ENCODE results near the gene ACSL3.

- no peak for TF ChIP-seq CTCF (IDR thresholded peaks at IDR 0.05)
- no peak for TF ChIP-seq ZFX (IDR thresholded peaks at IDR 0.05; ENCODE audit: borderline replicate concordance)
Observed at GRCh38 chr2:222848862-222849261, 12.0 kb upstream of the ACSL3 start.
